Measurements from ENCODE around the gene NME7.

The NME7 gene

DNA sequence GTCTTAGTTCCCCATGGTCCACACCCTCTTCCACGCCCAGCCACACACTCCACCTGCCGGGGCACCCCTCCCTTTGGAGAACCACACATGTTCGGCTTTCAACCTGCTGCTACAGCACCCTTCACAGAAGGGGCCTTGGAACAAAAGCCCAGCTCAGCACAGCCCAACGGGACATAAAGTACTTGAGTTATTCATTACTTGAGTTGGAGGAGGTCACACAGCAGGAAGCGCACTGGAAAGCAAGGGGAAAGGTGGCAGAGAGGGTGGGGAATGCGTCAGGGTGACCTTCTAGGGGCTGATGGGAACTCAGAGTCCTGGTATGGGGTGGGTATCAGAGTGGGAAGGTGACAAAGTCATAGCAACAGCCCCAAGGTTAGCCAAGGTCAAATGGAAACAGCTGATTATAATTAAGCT, 264.1 kb downstream of the NME7 start:
- DNase-seq = no peak

DNA sequence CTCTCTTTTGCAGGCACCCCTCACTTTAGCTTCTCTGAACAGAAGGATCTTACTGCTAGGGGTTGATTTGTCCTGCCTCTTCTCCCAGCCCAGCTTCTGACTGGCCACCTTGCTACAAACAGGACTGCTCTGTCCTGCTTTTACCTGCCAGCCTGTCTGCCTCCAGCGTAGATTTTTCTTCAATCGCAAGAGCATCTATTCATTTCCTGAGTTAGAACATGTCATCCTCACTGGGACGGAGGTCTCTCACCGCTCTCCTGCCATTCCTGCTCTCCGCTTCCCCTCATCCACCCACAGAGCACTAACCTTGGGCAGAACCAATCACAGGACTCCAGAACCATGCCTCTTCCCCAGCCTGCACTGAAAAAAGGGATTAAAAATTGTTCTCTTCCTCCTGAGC, 264.6 kb downstream of the NME7 start:
- no peak for DNase-seq

DNA sequence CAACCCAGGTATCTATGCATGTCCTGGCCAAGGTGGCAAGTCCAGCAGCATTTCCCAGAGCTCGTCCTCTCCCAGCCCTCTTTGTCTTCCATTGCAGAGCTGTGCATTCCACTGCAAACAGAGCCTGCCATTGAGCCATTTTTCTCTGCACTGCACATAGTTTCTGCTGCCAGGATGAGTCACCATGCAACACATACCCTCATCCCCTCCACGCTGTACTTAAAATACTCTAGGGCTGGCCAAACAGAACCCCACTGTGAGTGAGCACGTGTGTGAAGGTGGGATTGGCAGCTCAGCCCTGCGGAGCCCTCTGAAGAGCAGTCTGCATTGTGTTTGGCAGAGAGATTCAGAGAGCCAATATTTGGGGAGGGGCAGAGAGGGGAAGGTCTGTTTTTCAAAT, 265.0 kb downstream of the NME7 start:
- DNase-seq = no peak

DNA sequence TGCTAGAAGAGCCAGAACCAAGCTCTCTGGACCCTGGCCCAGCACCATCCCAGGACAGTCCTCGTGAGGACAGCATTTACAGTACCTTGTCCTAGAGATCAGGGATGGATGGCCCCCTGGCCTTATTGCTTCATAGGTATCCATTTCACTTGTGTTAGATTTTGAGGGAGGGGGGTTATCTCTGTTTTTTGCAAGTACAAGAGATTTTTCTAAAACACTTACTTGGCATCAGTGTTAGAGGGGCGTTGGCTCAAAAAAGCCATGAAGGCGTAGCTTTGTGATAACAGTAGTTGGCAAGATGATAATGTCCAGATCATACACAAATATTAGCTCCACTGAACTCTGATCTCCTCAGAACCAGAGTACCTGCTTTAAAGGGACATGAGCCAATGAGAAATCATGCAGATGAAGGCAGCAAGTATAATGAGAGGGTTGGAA, 266.9 kb downstream of the NME7 start:
- no peak for DNase-seq

DNA sequence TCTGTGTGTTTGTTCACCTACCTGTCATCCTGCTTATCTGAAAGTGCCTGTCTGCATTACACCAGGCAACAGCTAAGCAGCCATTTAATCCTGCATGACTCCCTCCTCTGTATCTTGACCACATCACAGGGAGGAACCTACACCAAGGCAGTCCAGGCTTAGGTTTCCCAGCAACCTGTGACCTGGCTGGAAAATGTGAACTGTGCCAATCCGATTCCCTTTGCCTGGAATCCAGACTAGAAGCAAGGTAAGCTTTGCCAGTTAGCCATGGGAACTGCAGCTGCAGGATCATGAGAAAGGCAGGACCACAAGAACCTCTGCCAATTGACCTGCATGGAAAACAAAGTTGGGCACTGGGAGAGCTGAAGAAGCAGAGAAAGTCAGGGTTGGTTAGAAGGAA, 267.4 kb downstream of the NME7 start:
- DNase-seq = no peak

DNA sequence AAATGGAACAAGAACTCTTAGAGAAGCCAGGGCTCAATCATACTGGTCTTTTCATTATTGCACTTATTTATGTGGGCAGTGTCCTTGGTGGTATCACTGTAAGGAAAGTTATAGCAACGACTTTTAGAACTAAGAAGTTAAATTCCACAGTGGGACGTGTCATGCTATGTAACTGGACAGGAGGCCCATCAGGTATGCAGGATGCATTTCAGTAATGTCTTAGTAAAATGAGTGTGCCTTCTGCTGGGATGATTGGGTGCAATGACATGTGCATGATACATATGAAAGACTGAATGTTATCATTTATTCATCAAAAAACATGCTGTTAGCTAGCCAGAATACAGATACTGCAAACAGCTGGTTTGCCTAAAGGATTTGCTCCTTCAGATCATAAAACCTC, 268.0 kb downstream of the NME7 start:
- no peak for DNase-seq

DNA sequence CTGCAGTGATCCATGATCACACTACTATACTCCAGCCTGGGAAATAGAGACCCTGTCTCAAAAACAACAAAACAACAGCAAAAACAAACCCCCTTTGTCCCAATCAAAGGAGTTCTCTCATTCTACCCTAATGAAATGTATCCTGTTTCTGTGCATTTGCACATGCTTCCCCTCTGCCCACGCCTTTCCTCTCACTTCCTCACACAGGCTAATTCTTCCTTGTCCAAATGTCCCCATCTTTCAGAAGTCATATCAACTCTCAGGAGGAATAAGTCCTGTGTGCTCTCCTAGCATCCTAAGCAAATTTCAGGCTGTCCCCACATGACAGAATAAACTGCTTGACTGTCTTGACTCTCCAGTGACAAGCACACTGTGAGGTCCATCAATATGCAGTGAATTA, 269.2 kb downstream of the NME7 start:
- no peak for DNase-seq

DNA sequence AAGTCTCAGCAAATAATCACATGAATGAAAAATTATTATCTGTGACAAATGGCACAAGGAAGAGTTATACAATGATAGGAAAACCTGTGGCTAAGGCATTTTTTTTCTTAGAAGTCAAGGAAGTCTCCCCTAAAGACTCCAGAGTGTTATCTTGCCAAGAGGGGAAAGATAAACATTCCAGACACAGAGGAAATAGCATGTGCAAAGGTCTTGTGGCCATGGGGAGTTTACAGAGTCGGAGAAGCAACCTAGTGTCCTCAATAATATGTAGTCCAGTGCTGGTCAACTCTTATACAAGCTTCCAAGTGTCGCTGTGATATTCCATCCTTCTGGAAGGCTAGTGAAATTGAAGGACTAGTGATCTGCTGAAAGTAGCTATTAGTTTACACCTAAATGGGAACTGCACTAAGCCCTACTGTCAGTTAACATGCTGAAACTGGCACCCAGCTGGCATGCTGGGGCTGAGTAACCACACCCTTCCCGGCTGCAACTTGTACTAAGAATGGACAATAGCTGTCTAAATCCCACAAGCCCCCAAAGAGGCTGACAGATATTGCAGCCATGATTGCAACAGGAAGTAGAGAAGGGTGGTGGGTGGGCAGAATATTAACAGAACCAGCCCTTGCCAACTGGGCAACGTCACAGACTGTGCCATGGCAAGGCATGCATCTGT, 272.6 kb downstream of the NME7 start:
- DNase-seq = no peak

DNA sequence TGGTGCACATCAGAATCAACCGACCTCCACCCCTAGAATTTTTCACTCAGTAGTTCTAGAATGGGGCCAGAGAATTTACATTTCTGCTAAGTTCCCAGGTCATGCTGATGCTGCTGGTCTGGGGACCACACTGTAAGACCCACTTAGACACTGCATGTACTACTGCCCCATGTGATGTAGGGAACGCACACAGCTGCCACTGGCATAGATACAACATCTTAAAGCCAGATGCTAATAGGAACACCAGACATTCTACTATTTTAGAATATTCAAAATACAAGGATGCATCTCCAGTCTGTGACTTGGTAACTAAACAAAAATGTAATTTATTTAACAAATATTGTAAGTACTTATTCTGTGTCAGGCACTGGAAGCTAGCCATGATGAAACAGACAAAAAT, 275.2 kb downstream of the NME7 start:
- no peak for DNase-seq

DNA sequence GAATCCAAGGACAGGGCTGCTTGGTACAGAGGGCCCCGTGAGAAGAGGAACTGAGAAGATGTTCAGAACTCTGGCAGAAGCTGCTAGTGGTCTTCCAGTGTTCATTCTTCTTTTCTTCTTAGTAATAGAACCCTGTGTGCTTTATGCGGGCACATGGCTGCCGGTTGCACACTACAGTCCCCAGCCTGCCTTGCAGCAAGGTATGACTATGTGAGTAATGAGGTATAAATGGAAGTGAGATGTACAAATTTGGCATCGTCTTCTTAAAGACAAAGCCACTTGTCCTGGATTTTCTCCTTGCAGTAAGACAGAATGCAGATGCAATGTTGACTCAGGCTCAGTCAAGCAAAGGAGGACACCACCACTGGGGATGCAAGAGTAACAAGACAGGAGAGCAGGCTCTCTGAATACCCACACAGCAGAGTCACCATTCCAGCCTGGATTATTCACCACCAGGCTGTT, 276.1 kb downstream of the NME7 start:
- DNase-seq = no peak

DNA sequence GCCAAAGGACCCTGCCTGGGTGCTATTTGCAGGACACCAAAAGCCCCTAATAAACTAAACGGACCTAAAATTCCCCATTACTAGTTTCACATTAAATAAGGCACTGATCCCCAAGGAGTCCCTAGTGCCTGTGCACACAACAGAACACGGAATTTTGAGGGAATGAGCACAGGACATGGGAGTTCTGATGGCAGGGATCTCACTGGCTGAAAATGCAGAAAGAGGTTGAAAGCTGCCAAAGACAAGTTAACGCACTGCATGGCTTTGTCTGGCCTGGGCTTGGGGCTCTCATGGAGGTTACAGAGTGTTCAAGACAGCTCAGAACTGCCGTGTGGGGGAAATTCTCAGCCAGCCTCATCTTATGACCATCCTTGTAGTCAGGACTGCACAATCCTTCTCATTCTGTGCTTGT, 276.7 kb downstream of the NME7 start:
- DNase-seq = no peak

DNA sequence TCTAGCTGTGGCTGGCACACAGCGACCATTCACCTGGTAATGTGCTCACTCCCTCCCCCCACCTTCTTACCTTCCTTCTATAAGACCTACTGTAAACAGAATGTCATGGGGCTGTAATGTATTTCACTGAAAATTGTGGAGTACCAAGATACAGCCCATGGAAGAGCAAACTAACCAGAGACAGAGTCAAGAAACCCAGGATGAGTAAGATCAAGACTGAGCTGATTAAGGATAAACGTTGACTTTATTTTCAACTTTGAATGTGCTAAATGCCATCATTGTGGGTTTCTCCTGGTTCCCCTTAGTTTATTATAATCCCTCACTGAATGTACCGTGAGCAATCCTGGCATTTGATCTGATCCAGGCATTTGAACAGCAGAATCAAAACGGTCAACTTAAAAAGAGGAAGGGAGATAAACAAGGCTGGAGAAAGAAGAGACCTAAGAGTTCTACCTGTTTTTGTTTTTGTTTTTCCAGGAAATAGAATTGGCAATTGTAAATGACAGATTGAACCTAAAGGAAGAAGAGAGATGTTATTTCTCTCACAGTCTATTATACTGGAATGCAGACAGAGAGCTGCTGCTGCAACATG, 277.2 kb downstream of the NME7 start:
- DNase-seq = no peak

DNA sequence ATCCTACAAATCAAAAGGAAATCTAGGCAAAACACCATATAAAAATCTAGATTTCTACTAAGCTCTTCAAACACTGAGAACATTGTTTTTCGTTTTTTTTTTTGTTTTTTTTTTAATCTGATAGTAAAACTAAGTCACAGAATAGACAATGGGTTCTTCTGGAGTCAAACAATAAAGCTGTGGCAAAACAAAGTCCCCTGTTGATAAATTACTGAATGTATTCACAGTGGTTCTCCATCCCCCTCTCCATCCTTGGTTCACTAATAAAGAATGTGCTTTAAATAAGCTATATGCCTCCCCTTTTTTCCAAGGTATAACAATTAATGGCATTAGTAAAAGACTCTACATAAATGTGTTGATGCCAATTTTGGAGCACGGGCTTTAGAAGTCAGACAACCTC, 277.8 kb downstream of the NME7 start:
- DNase-seq = no peak

DNA sequence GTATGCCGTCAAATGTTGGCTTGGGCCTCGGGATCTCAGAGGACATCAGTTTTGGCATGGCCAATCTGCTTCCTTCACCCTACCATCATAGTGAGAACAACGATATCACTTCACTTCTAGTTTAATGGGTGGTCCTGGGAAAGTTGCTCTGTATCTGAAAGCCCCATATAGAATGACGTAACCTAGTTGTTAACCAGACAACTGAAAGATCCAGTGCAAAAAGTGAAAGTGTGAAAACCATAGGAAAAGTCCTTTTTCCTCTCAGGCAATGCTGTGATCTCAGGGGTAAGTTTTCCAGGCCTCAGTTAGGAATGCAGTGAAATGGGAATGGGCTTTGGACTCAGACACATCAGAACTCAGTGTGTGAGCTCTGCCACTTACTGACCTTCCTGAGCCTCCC, 279.7 kb downstream of the NME7 start:
- no peak for DNase-seq

DNA sequence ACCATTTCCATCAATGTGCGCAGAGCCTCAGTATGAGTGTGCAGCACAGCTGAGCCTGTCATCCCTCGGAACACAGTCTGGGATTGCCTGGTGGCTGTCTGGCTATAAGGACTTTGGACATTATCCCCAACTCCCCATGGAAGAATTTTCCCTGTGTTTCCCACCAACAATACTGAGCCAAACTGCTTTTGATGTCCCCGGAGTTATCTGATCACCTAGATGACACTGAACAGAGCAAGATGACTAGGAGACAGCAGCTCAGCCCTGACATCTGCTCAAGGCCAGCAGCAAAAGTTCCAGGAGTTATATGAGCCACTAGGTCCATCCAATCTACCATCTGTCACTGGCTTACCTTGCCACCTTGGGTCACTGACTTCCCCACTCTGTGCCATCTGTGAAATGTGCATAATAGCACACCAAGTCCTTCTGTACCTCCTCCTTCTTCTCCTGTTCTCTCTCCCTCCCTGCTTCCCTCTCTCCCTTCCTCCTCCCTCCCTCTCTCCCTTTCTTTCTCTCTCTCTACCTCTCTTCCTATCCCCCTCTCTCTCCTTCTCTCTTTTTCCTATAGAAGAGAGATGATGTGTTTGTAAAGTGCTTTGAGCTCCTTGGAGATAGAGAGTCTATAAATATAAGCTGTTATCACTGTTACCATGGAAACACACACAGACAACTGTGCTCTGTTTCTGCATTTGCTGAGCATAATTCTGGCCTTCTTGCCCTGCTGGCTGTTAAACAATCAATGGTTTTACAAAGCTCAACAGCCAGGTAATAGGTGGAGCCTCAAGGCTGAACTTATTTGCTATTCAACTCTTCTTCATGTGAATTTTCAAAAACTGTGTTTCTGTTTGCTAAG, 280.8 kb downstream of the NME7 start:
- no peak for DNase-seq

DNA sequence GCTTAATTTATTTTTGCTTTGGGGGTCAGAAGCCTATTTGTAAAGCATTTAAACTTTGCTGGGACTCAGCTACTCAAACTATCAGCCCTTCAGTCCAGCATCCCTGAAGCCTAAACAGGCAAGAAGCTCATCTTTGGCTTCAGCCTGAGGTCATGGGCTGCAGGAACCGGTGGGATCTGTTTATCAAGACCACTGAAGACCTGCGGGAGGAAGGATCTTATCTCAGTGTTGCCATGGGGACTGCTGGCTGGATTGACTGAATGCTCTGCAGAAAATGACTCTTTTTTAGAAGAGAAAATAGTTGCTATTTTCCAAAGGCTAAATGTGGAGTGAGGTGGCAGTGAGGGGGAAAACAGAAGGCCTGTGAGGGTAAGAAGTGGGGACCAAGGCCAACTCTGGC, 281.7 kb downstream of the NME7 start:
- no peak for DNase-seq
